ENCODE measurements around the gene KLRK1.
A peak's percentile ranks its signal among the peaks of the same experiment; 100 is the strongest.
"Not testable (repeated sequence)": the region's sequence is repeated elsewhere in the genome, so short reads cannot be mapped to it uniquely, and the experiment has no call there.

The KLRK1 gene

DNA sequence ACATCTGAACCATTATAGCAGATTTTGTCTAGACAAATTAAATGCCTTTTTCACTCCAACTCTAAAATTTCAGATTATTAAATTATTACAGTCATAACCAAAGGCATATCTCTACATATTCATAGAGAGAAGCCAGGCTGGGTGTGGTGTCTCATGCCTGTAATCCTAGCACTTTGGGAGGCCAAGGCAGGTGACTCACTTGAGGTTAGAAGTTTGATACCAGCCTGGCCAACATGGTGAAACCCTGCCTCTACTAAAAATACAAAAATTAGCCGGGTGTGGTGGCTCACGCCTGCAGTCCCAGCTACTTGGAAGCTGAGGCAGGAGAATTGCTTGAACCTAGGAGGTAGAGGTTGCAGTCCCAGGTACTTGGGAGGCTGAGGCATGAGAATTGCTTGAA is 11.1 kb downstream of the KLRK1 start:
- not testable (repeated sequence) for H2AFZ ChIP-seq (ENCODE audit: low read depth, low read length); H2BK120ac ChIP-seq (ENCODE audit: low read depth, low read length); H3K23ac ChIP-seq (ENCODE audit: low read length in 2 of 2); H3K27ac ChIP-seq (ENCODE audit: low read length, poor library complexity, severe bottlenecking); H2BK12ac ChIP-seq (ENCODE audit: low read length in 2 of 2); H3K4ac ChIP-seq (ENCODE audit: low read depth in 1 of 2, low read length in 2 of 2); H3K14ac ChIP-seq (ENCODE audit: low read length in 2 of 2); H3K79me1 ChIP-seq (replicated peaks; ENCODE audit: low read length, poor library complexity, severe bottlenecking); H4K8ac ChIP-seq (ENCODE audit: low read length); H2BK15ac ChIP-seq (ENCODE audit: low read depth, poor library complexity, severe bottlenecking); H3K9me3 ChIP-seq (ENCODE audit: control insufficient read depth, low read length); H4K91ac ChIP-seq (ENCODE audit: low read length); H2AK5ac ChIP-seq (ENCODE audit: low read length, severe bottlenecking); H3K27me3 ChIP-seq (ENCODE audit: control insufficient read depth in 1 of 2, insufficient read depth in 1 of 2, low read length in 2 of 2); H2BK5ac ChIP-seq (ENCODE audit: low read depth, low read length, poor library complexity, severe bottlenecking); DNase-seq; H3K9ac ChIP-seq (ENCODE audit: low read length); H3K4me1 ChIP-seq (ENCODE audit: control insufficient read depth, insufficient read depth, low read depth, low read length); H3K4me2 ChIP-seq (ENCODE audit: low read length, poor library complexity, severe bottlenecking); H3K4me3 ChIP-seq (ENCODE audit: insufficient read depth in 1 of 2, low read depth in 1 of 2, low read length in 2 of 2); H3K18ac ChIP-seq (ENCODE audit: low read depth in 1 of 2, low read length in 2 of 2)
- peaks cover 0 to 17% of the 10 kb centered on the region in 2 experiments for H3K36me3 ChIP-seq (ENCODE audit: control insufficient read depth in 1 of 2, insufficient read depth in 2 of 2, low read depth in 1 of 2, low read length in 2 of 2)
- no CpG with 5 or more reads among the region's 2 CpGs for WGBS

DNA sequence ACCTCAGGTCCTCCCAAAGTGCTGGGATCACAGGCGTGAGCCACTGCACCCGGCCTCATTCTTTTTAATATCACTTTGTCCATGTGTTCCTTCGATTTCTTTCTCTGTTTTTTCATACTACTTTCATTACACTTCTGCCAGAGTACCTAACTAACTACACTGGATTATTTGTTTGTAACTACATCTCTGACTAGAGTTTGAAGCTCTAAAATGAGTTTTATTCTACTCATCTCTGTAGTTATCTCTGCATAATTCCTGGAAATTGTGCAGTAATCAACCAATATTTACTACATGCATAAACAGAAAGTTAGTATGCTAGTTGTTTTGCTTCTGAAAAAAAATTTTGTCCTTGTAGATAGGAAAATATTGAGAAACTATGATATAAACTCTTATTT is 15.2 kb downstream of the KLRK1 start:
- peaks cover 11% of the 10 kb centered on the region for H3K79me1 ChIP-seq (replicated peaks; ENCODE audit: low read length, poor library complexity, severe bottlenecking)
- H2AFZ ChIP-seq (ENCODE audit: low read depth, low read length): no peak overlapping the region
- H2BK5ac ChIP-seq (ENCODE audit: low read depth, low read length, poor library complexity, severe bottlenecking): peak overlapping the region; percentile 19
- no peaks in the 10 kb centered on the region for H3K27me3 ChIP-seq (ENCODE audit: control insufficient read depth in 1 of 2, insufficient read depth in 1 of 2, low read length in 2 of 2)
- H3K27ac ChIP-seq (ENCODE audit: low read length, poor library complexity, severe bottlenecking): no peak overlapping the region
- WGBS: 93% methylated on average over 2 of the region's 3 CpGs
- H4K8ac ChIP-seq (ENCODE audit: low read length): no peak overlapping the region
- H2BK15ac ChIP-seq (ENCODE audit: low read depth, poor library complexity, severe bottlenecking): no peak overlapping the region
- no peak overlapping the region for H3K14ac ChIP-seq (ENCODE audit: low read length in 2 of 2)
- H3K4me3 ChIP-seq (ENCODE audit: insufficient read depth in 1 of 2, low read depth in 1 of 2, low read length in 2 of 2): no peak overlapping the region
- peaks cover 2% of the 10 kb centered on the region for H3K4me1 ChIP-seq (ENCODE audit: control insufficient read depth, insufficient read depth, low read depth, low read length)
- DNase-seq: no peak
- H3K4ac ChIP-seq (ENCODE audit: low read depth in 1 of 2, low read length in 2 of 2): no peak overlapping the region
- no peak overlapping the region for H2AK5ac ChIP-seq (ENCODE audit: low read length, severe bottlenecking)
- no peaks in the 10 kb centered on the region for H3K9me3 ChIP-seq (ENCODE audit: control insufficient read depth, low read length)
- peaks cover 0 to 8% of the 10 kb centered on the region in 2 experiments for H3K36me3 ChIP-seq (ENCODE audit: control insufficient read depth in 1 of 2, insufficient read depth in 2 of 2, low read depth in 1 of 2, low read length in 2 of 2)
- H3K18ac ChIP-seq (ENCODE audit: low read depth in 1 of 2, low read length in 2 of 2): no peak overlapping the region
- H2BK12ac ChIP-seq (ENCODE audit: low read length in 2 of 2): no peak overlapping the region
- no peak overlapping the region for H3K23ac ChIP-seq (ENCODE audit: low read length in 2 of 2)
- H4K91ac ChIP-seq (ENCODE audit: low read length): no peak overlapping the region
- no peak overlapping the region for H3K9ac ChIP-seq (ENCODE audit: low read length)
- no peak overlapping the region for H2BK120ac ChIP-seq (ENCODE audit: low read depth, low read length)
- no peak overlapping the region for H3K4me2 ChIP-seq (ENCODE audit: low read length, poor library complexity, severe bottlenecking)

DNA sequence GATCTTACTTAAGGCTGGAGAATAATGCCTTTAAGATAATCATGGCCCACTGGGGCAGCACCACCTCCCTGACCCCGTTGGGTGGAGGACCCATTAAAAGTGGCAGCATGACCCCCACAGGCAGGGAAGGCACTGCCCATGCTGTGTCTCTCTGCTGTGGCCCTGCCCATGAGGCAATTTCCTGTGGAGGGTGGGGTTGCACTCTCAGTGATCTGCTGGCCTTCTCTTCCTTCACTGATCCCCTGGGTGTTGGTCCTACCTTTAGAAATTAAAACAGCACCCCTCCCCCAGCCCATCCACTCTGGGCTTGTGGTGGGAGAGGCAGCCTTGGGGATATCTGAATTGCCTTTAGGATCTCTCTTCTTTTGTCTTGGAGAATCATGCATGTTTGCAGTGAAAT is 17.3 kb downstream of the KLRK1 start:
- Histone ChIP-seq H3K36me3 (ENCODE audit: control insufficient read depth in 1 of 2, insufficient read depth in 2 of 2, low read depth in 1 of 2, low read length in 2 of 2) (peaks cover 0 to 13% of the 10 kb centered on the region in 2 experiments), H2BK120ac (ENCODE audit: low read depth, low read length) (no peak overlapping the region), H3K23ac (ENCODE audit: low read length in 2 of 2) (no peak overlapping the region), H3K14ac (ENCODE audit: low read length in 2 of 2) (peak overlapping the region in 1 of 2 experiments; percentile 76), H3K4me1 (ENCODE audit: control insufficient read depth, insufficient read depth, low read depth, low read length) (peaks cover 2% of the 10 kb centered on the region), H2BK15ac (ENCODE audit: low read depth, poor library complexity, severe bottlenecking) (no peak overlapping the region), H3K27me3 (ENCODE audit: control insufficient read depth in 1 of 2, insufficient read depth in 1 of 2, low read length in 2 of 2) (no peaks in the 10 kb centered on the region), H2BK12ac (ENCODE audit: low read length in 2 of 2) (peak overlapping the region in 1 of 2 experiments; percentile 42), H4K8ac (ENCODE audit: low read length) (no peak overlapping the region), H3K4me3 (ENCODE audit: insufficient read depth in 1 of 2, low read depth in 1 of 2, low read length in 2 of 2) (no peak overlapping the region), H2AK5ac (ENCODE audit: low read length, severe bottlenecking) (no peak overlapping the region), H2AFZ (ENCODE audit: low read depth, low read length) (no peak overlapping the region), H3K79me1 (replicated peaks; ENCODE audit: low read length, poor library complexity, severe bottlenecking) (peaks cover 18% of the 10 kb centered on the region), H2BK5ac (ENCODE audit: low read depth, low read length, poor library complexity, severe bottlenecking) (no peak overlapping the region), H3K27ac (ENCODE audit: low read length, poor library complexity, severe bottlenecking) (no peak overlapping the region), H3K18ac (ENCODE audit: low read depth in 1 of 2, low read length in 2 of 2) (peak overlapping the region in 1 of 2 experiments; percentile 77), H3K4me2 (ENCODE audit: low read length, poor library complexity, severe bottlenecking) (no peak overlapping the region), H4K91ac (ENCODE audit: low read length) (no peak overlapping the region), H3K9ac (ENCODE audit: low read length) (no peak overlapping the region), H3K9me3 (ENCODE audit: control insufficient read depth, low read length) (peaks cover 6% of the 10 kb centered on the region), H3K4ac (ENCODE audit: low read depth in 1 of 2, low read length in 2 of 2) (no peak overlapping the region)
- DNase-seq: no peak
- WGBS: 45% methylated on average over 1 of the region's 1 CpG

DNA sequence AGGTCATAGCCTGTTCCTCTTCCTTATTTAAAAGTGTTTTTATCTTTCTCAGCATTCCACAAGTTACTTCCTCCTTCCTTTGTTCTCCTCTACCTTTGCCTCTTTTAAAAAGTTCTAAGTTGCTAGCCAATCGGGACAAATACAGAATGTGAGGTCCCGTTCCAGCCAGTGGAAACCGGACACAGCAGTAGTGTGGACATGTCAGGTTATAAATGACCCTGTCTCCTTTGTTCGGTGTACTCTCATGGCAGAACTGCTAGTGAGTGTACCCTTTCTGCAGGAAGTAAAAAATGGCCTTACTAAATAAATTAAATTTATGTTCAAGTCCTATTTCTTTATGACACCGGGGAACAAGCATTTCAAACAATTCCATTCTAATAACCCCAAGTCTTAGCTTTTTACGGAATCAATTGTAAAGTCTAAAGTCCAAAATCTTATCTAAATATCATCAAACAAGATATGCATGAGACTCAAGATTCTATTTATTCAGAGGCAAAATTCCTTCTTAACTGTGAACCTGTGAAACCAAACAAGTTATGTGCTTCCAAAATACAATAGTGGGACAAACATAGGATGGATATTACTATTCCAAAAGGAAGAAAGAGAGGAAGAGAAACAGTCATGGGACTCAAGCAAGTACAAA is 17.8 kb downstream of the KLRK1 start:
- H2BK12ac ChIP-seq (ENCODE audit: low read length in 2 of 2); H2BK120ac ChIP-seq (ENCODE audit: low read depth, low read length); H2BK5ac ChIP-seq (ENCODE audit: low read depth, low read length, poor library complexity, severe bottlenecking); H4K8ac ChIP-seq (ENCODE audit: low read length); H3K4me1 ChIP-seq (ENCODE audit: control insufficient read depth, insufficient read depth, low read depth, low read length); H3K14ac ChIP-seq (ENCODE audit: low read length in 2 of 2); DNase-seq; H3K9ac ChIP-seq (ENCODE audit: low read length); H3K4ac ChIP-seq (ENCODE audit: low read depth in 1 of 2, low read length in 2 of 2); H3K4me2 ChIP-seq (ENCODE audit: low read length, poor library complexity, severe bottlenecking); H3K27ac ChIP-seq (ENCODE audit: low read length, poor library complexity, severe bottlenecking); H2AFZ ChIP-seq (ENCODE audit: low read depth, low read length); H3K18ac ChIP-seq (ENCODE audit: low read depth in 1 of 2, low read length in 2 of 2); H3K27me3 ChIP-seq (ENCODE audit: control insufficient read depth in 1 of 2, insufficient read depth in 1 of 2, low read length in 2 of 2); H3K23ac ChIP-seq (ENCODE audit: low read length in 2 of 2); H2AK5ac ChIP-seq (ENCODE audit: low read length, severe bottlenecking); H3K4me3 ChIP-seq (ENCODE audit: insufficient read depth in 1 of 2, low read depth in 1 of 2, low read length in 2 of 2); H3K9me3 ChIP-seq (ENCODE audit: control insufficient read depth, low read length); H4K91ac ChIP-seq (ENCODE audit: low read length); H2BK15ac ChIP-seq (ENCODE audit: low read depth, poor library complexity, severe bottlenecking): not testable (repeated sequence)
- peaks cover 0 to 13% of the 10 kb centered on the region in 2 experiments for H3K36me3 ChIP-seq (ENCODE audit: control insufficient read depth in 1 of 2, insufficient read depth in 2 of 2, low read depth in 1 of 2, low read length in 2 of 2)
- H3K79me1 ChIP-seq (replicated peaks; ENCODE audit: low read length, poor library complexity, severe bottlenecking): peaks cover 20% of the 10 kb centered on the region
- 98% methylated on average over 5 of the region's 6 CpGs for WGBS

All from mesenchymal stem cell (in vitro differentiated cells and primary cell).